Breast epithelium (tissue), 3 donors: Measurements from ENCODE around the gene PLEKHM3.

Experiments
- POLR2A ChIP-seq: fragments of 450-650 bp; IDR thresholded peaks from one replicate; pipeline ENCODE4 v1.6.1; 2016; ENCODE audit warnings: antibody characterized with exemption, mild to moderate bottlenecking, moderate library complexity
- POLR2AphosphoS5 ChIP-seq, 3 donors: sonication (generic); formaldehyde crosslinking; IDR thresholded peaks; one replicate each; pipeline ENCODE4 v1.6.1; 2017; ENCODE audit warnings: antibody characterized with exemption in 3 of 3

GRCh38 chr2:207848545-207848928 lies 176.8 kb downstream of the PLEKHM3 start:
- TF ChIP-seq POLR2A (no peak), POLR2AphosphoS5 (IDR thresholded peaks at IDR 0.05) (no peak)
